ENCODE data around the gene MEG3.
"Not testable (repeated sequence)": the region's sequence is repeated elsewhere in the genome, so short reads cannot be mapped to it uniquely, and the experiment has no call there.

MEG3 gene

GRCh38 chr14:100816950-100817901 lies 8.7 kb upstream of the MEG3 start:
- peak; percentile 26 for DNase-seq

- DNase-seq: no peak
These were observed 7.7 kb upstream of the MEG3 start for GRCh38 chr14:100818221-100818699.

GRCh38 chr14:100818923-100819322 lies 7.0 kb upstream of the MEG3 start:
- not testable (repeated sequence) for DNase-seq

GRCh38 chr14:100819453-100819828 lies 6.5 kb upstream of the MEG3 start:
- no peak for DNase-seq

- no peak for DNase-seq
These were observed 6.0 kb upstream of the MEG3 start for GRCh38 chr14:100819829-100820475.

GRCh38 chr14:100820957-100821356 lies 5.0 kb upstream of the MEG3 start:
- DNase-seq: no peak

GRCh38 chr14:100822013-100822412 lies 3.9 kb upstream of the MEG3 start:
- no peak for DNase-seq

- no peak for DNase-seq
These were observed 3.2 kb upstream of the MEG3 start for GRCh38 chr14:100822532-100823296.

- DNase-seq: no peak
These were observed 2.4 kb upstream of the MEG3 start for GRCh38 chr14:100823413-100824080.

GRCh38 chr14:100824091-100824551 lies 1.8 kb upstream of the MEG3 start:
- DNase-seq: no peak

GRCh38 chr14:100824901-100825712 lies 811 bp upstream of the MEG3 start:
- no peak for DNase-seq

GRCh38 chr14:100826391-100827100 lies 628 bp downstream of the MEG3 start:
- DNase-seq: no peak

GRCh38 chr14:100827101-100828021 lies 1.4 kb downstream of the MEG3 start:
- no peak for DNase-seq

- no peak for DNase-seq
These were observed 2.3 kb downstream of the MEG3 start for GRCh38 chr14:100828031-100828769.

GRCh38 chr14:100830681-100831080 lies 4.8 kb downstream of the MEG3 start:
- DNase-seq: peak; percentile 14

- no peak for DNase-seq
These were observed 6.5 kb downstream of the MEG3 start for GRCh38 chr14:100832311-100832960.

GRCh38 chr14:100834082-100834793 lies 8.3 kb downstream of the MEG3 start:
- DNase-seq: no peak

Measured in NCI-H510A treated with DMSO at 0.1 percent for 48 hours (cell line).